ENCODE data around the gene RGS9BP.
A peak's percentile ranks its signal among the peaks of the same experiment; 100 is the strongest.
"Not testable (repeated sequence)": the region's sequence is repeated elsewhere in the genome, so short reads cannot be mapped to it uniquely, and the experiment has no call there.

RGS9BP gene

GRCh38 chr19:32700129-32700528 lies 24.5 kb downstream of the RGS9BP start:
- not testable (repeated sequence) for DNase-seq

- no peak for DNase-seq
These were observed 26.4 kb downstream of the RGS9BP start for GRCh38 chr19:32702010-32702409.

- DNase-seq = not testable (repeated sequence)
These were observed 28.4 kb downstream of the RGS9BP start for GRCh38 chr19:32704006-32704405.

- DNase-seq = peak; percentile 31
These were observed 32.8 kb downstream of the RGS9BP start for GRCh38 chr19:32708457-32708856.

- DNase-seq = no peak
These were observed 33.4 kb downstream of the RGS9BP start for GRCh38 chr19:32709032-32709431.

- DNase-seq = no peak
These were observed 36.1 kb downstream of the RGS9BP start for GRCh38 chr19:32711747-32712146.

- DNase-seq = not testable (repeated sequence)
These were observed 40.6 kb downstream of the RGS9BP start for GRCh38 chr19:32716203-32716602.

- DNase-seq = no peak
These were observed 41.8 kb downstream of the RGS9BP start for GRCh38 chr19:32717496-32717895.

- DNase-seq = no peak
These were observed 42.6 kb downstream of the RGS9BP start for GRCh38 chr19:32718286-32718685.

GRCh38 chr19:32719611-32720059 lies 44.0 kb downstream of the RGS9BP start, which contains the start of gene TDRD12:
TDRD12 (plus strand) TSS chr19:32719767; CDS start chr19:32720073, 306 bp downstream.
- no peak for DNase-seq

- no peak for DNase-seq
These were observed 44.7 kb downstream of the RGS9BP start for GRCh38 chr19:32720216-32720935.

GRCh38 chr19:32720936-32721250 lies 45.2 kb downstream of the RGS9BP start:
- no peak for DNase-seq
